HG03521 (cell line): Measurements from ENCODE around the gene MAD1L1.

Experiments used
- ATAC-seq: cut with Tn5 transposase; IDR thresholded peaks from one replicate; pipeline ENCODE4 v1.9.1; 2021; ENCODE audit warnings: mild to moderate bottlenecking, moderate library complexity; ENCODE audit not compliant: unreplicated experiment

Gene MAD1L1

DNA sequence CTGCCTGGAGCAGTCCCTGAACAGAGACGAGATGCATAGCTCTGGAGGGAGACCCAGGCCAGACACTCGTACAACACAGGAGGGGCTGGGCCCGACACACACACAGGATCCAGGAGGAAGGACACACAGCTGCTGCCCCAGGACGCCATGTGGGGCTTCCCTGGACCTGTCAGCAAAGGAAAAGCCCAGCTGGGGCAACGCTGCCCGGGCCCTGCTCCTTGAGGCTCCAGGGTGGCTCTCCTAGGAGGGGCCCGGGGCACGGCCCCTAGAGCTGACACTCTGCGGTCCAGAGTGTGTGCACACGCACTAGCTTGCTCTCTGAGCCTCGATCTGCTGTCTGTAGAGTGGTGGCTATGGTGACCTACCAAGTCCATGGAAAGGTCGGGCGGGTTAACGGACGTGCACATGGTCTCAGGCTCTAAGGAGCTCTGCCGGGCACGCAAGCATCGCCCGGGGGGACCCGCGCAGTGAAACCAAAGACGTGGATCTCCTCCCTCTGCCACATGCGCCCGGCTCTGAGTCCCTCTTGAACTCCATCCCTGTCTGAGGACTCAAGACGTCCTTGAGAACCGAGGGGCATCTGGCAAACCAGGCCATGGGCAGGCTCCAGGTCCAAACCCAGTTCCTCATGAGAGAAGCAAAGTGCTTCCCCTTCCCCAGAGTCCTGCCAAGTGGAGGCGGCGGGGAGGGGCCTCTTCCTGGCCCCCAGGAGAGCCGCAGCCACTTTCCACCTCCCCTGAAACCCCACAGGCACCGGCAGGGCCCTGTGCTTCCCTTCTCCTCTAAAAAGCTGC is 283.7 kb downstream of the MAD1L1 start:
- no peak for ATAC-seq

DNA sequence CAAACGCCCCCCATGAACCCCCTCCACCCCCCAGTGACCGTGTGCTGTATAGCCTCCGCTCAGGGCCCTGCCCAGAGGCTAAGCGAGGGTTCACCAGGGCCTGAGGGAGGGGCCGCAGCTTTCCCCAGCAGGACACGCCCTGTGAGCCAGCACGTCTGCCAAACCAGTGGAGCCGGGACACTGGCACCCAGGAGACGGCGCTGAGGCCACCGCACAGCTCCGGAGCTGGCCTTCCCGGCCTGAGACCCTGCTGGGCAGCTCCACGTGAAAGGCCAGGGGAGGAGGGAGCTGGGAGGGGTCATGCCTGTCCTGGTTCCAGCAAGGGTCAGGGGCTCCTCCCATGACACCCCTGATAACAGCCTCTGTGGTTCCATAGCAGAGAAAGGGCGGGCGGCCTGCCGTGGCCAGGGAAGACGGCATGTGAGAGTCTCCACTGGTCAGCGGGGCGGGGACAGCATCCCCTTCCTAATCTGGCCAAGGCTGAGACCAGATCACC is 284.4 kb downstream of the MAD1L1 start:
- no peak for ATAC-seq

DNA sequence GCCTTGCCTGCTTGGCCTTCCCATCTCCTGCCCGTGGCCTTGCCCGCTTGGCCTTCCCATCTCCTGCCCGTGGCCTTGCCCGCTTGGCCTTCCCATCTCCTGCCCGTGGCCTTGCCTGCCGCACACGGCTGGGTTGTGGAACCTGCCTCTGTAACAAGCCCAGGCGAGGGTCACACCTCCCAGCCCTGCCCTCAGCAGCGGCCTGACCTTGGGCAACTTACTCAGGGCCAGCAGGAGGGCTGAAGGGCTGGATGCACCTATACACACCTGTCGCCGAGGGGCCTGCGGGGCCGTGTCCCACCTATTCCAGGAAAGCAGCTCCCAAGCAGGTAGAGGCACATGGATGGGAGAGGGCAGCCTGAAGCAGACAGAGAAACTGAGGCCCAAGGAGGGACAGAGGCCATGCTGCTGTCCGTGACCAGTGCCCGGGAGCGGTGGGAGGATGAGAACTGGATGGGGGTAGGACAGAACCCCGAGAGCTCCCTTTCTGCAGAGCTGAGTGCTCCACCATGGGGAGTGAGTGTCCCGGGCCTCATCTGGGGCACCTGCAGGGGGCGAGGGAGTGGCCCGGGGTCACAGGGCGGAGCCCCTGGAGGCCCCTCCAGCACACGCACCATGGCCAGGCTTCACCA is 285.0 kb downstream of the MAD1L1 start:
- ATAC-seq: no peak

DNA sequence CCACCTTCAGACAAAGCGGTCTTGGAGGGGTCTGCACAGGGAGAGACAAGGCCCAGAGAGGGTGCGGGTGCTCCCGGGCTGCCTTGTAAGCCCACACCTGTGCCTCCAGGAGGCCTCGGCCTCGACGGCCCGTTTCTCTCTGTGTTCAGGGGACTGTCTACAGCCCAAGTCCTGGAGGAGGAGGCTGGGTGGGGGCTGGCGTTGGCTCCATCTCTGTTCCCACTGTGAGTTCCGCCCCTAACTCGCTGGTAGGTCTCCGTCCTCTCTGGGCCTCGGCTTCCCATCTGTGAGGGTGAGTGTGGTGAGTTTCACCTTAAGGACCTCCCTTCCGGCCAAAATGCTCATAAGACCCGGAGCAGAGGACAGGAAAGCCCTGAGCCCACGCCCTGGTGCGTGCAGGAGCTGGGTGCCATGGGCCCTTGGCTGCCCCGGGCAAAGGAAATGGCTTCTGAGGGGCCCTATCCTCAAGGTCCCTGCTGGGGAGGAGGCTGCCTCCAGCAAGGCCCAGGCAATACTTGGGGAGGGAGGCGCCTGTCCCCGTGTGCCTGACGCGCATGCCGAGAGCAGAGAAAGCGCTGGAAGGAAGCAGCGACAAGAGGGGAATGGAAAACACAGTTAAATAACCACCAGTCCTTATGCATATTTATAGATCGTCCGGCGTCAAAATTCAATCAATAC is 285.8 kb downstream of the MAD1L1 start:
- no peak for ATAC-seq

DNA sequence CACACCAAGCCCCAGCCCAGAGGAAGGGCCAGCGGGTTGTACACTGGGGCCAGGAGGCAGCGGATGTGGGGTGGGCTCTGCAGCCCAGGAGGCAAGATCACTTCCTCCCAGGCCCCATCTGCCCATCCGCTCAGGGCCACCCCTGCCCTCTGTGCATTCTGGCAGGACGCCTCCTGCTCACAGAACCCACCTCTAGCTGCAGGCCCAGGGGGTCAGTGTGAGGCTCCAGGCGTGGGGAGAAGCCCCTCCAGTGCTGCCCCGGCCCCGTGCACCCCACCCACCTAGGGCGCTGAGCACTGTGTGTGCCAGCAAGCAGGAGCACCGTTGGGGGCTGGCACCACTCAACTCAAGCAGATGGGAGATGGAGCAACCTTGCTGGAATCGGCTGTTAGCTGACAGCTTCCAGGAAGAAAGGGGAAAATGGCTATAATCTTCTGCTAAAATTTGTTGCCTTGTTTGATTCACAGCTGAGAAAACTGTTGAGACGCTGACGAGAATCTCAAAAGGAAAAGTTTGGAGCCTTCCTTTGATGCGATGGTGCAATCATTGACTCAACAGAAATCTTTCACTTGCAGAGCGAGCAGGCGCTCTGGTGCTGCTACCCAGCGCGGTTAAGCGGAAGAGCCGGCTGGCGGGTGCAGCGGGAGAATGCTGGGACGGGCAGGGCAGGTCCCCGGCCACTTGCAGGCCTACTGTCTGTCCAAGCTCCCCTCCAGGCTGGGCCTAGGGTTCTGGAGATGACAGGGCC is 286.5 kb downstream of the MAD1L1 start:
- no peak for ATAC-seq

DNA sequence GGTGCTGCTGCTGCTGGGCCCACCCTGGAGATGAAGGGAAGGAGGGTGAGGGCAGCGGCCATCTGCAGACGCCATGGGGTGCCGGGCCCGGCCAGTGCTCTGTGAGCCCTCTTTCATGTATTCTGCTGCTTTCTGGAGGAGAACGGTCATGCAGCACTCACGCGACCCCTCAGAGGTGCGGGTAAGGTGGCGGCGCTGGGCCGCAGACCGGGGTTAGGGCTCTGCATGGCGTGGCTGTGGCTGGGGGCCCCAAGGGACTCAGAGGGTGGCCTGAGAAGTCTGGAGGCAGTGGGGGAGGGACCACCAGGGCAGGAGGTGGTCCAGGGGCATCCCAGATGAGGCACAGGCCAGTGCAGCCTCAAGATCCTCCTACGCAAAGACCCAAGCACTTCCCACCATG is 287.2 kb downstream of the MAD1L1 start:
- ATAC-seq: no peak

DNA sequence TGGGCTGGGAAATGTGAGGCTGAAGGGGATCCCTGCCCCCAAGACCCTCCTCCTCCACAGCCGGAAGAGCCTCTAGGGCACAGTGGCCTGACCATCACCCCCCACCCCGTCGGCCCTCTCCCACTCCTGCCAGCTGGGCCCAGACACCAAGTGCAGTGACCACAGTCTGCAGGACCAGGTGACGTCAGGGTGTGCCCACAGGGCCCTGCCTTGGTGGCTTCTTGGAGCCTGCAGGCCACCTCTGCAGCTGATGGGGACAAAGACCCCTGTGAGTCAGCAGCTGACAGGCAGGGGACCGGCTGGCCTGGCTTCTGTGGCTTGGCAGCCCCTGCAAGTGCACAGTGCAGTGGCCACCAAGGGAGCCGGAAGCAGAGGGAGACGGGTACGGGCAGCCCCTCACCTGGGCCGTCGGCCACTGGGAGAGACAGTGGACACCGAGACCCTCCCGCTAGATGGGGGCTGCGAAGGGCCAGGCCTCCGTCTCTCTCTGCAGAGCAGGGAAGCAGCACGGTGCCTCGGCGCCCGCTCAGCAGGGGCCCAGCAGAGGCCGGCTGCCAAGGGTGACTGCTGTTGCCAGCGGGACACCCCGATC is 288.0 kb downstream of the MAD1L1 start:
- no peak for ATAC-seq

DNA sequence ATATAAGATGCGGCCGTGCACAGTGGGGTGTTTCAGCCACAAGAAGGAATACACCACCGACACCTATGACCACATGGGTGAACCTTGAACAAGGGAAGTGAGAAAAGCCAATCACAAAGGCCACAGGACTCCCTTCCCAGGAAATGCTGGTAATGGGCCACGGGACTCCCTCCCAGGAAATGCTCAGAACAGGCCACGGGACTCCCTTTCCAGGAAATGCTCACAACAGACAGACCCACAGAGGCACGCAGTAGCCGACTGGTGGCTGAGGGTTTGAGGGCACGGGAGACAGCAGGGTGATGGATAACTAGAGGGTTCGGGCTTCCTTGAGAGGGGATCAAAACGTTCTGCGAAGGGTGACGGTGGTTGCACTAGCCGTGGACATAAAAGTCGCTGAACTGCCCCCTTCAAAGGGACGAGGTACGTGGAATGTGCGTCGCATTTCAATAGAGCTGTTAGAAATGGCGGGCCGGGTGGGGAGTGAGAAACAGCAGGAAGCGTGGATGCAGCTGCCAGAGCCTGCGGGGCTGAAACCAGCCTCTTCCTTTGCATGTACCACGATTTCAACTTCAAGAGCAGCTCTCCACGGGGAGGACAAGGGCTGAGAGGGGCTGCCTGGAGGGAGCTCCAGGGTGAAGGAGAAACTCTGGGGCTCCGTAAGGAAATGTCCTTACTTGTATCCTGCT is 288.7 kb downstream of the MAD1L1 start:
- no peak for ATAC-seq

DNA sequence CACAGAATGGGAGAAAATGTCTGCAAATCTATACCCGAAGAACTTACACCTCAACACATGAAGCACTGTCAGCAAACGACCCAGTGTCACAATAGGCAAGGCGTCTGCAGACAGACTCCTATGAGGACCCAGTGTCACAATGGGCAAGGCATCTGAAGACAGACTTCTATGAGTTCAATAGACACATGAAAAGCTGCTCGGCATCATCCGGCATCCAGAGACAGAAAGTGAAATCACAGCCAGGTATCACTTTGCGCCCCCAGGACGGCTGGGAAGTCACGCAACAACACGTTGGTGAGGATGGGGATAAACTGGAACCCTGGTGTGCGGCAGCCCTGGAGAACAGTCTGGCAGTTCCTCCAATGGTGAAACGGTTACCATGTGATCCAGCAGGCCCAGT is 289.4 kb downstream of the MAD1L1 start:
- ATAC-seq: no peak

DNA sequence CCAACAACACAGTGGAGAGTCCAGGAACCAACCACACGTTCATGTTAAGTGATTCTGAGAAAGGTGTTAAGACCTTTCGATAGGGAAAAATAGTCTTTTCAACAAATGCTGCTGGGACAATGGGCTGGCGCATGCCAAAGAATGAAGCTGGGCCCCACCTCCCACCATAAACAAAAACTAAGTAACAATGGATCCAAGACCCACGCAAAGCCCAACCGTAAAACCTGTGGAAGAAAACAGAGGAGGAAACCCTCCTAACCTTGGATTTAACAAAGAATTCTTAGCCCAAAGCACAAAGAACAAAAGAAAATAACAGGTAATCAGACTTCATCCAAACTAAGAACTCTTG is 289.8 kb downstream of the MAD1L1 start:
- ATAC-seq: no peak

DNA sequence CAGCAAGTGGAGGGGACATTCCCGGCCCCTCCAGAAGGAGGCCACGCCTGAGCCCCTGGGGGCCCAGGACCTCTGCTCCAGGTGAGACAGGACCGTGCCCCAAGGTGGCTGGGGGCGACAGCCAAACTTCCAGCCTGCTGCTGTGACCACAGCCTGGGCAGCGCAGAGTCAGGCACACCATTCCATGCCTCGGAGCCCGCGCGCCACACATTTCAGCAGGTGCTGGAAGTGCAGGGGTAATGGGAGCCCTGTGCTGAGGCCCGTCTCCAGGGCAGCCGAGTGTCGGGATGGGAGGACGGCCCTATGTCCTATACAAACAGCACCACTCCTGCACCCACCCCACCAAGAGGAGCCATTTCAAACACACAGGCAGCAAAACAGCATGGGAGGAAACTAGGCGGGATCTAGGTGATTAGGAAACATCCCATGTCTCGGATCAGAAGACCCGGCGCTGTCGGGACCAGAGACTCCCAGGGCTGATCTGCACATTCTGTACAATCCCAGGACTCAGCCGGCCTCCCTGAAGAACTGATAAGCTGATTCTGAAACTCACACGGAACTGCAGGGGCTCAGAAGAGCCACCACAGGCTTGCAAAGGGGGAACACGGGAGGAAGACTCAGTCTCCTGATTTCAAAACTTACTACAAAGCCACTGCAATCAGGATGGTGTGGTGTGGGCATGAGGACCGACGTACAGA is 290.4 kb downstream of the MAD1L1 start:
- no peak for ATAC-seq

DNA sequence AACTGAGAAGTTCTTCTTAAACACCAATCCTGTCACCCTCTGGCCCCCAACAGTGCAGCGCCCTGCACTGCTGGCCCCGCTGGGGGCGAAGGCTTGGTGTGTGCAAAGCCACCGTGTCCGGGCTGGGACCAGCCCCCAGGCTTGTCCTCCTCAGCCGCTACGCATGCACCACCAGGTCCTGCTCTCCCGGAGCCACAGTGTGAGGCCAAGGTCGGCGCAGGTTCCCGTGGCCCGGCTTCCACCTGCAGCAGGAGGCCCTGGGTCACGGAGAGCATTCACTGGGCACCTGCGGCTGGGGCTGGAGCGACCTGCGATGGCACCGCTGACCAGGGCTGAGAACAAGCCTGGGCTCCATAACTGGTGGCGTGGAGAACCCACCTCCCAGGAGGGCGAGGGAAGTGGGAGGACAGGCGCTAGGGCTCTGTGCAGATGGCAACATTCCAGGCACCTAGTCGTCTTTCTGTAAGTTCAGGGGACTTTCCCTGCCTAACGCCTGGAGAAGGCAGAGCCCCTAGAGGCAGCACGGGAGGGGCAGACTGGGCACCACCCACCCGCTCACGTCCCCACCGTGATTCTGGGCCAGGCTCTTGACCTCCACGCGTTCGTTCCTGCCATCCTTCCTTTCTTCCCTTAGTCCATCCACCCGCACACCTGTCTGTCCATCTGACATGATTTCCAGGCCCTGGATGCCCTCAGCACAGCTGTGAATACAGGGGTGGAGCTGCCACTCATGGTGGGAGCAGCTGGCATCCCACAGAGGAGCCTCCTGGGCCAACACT is 291.1 kb downstream of the MAD1L1 start:
- no peak for ATAC-seq

DNA sequence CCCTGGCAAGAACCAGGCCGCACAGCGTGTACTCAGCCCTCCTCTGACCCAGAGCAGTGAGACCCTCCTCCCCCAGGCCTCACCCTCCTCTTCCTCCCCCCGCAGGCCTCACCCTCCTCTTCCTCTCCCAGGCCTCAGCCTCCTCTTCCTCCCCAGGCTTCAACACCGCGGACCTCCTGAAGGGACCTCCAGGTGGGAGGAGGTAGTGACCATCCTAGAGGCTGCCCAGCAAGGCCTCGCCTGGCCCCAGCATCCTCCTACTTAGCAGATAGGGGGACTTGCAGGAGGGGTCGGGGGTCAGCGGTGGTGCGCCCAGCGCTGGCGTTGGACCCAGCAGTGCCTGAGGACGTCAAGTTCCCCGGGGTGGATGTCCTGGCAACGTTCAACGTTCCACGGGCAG is 291.9 kb downstream of the MAD1L1 start:
- ATAC-seq: peak; percentile 9

DNA sequence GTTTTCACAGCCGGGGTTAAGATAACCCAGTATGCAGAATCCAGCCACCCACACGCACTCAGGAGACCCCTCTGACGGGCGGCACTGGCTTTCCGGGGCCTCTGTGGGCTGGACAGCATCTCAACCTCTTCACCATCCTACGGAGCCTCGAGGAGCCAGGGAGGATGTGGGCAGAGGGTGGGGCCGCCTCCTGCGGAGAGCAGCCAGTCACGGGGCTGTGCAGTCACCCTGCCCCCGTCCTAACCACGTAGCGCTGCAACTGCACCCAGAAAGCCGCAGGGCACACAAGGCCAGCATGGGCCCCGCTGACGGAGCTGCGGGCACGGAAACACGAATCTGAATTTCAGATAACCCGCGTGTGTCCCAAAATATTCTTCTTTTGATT is 292.4 kb downstream of the MAD1L1 start:
- peak; percentile 83 for ATAC-seq

DNA sequence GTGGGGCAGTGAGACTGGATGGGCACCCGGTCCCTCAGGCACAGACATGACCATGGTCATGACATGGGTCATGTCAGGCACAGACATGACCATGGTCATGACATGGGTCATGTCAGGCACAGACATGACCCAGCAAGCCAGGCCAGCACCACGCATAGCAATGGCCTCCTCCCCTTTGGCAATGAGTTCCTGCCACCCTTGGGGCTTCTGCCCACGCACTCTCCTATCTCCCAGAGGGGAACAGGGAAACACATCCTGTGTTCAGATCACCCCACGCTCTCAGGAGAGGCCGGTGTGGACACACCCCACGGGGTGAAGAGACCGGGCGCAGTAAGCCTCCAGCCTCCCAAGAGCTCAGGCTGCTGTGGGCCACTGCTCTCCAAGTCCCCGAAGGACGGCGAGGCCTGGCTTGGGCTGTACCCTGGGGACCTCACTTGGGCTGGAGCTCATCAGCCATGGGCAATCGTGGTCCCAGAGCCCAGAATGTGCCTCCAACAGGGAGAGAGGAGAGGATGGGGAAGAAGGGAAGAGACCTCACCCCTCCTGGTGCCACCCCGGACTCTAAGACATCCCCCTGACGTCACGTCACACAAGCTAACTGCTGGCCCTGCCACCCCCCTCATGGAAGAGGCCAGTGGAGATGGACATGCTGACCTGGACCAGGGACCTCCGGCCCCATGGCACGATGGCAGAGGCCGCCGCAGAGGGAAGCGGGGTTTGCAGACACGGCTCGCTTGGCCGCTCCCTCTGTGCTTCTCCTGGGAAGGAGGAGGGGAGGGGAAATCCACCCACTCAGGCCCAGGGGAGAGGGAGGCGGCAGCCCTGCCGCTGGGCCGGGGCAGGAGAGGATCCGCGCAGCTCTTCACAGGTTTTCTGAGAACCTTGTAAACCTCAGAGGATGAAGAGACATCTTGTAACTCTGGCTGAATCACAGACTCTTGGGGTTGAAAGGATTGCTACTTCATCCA is 293.0 kb downstream of the MAD1L1 start:
- peak; percentile 13 for ATAC-seq

DNA sequence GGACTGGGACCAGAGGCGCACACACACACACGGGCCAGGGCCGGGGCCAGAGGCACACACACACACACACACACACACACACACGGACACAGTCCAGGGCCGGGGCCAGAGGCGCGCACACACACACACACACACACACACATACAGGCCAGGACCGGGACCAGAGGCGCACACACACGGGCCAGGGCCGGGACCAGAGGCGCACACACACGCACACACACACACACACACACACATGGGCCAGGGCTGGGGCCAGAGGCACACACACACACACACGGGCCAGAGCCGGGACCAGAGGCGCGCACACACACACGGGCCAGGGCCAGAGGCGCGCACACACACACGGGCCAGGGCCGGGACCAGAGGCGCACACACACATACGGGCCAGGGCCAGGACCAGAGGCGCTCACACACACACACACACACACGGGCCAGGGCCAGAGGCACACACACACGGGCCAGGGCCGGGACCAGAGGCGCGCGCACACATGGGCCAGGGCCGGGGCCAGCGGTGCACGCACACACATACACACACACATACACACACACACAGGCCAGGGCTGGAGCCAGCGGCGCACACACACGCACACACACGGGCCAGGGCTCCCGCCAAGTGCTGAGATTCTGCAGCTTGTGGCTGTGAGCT is 293.8 kb downstream of the MAD1L1 start:
- no peak for ATAC-seq

DNA sequence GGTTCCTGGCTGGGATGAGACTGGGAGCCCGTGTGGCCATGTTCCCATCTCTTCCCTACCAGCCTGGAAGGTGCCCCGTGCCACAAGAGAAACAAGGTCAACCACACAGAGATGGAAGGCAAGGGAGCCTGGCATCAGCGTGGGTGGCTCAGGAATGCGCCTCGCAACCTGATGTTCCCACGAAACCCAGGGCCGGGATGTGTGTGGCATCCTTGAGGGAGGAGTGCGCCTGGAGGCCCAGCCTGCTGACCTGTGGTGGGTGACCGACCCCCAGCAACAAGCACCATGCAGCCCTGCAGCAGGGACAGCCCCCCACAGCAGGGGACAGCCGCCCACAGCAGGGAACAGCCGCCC is 295.5 kb downstream of the MAD1L1 start:
- no peak for ATAC-seq
